ENCODE measurements around the gene TNIP1. TPM values are rescaled to one million over a fixed set of nuclear protein-coding genes. Genes with fewer than 3 reads are reported as not detected.

Gene TNIP1
- total and polyA plus RNA-seq, 7 experiments from 2014 or later = 28.9 to 234 (median 125) TPM

GRCh38 chr5:151014680-151015343 is 66.0 kb downstream of the TNIP1 start:
- Mint-ChIP-seq H3K4me1 (peaks cover 0 to 15% (median 9%) of the 10 kb centered on the region in 7 donors), H3K9me3 (no peaks in the 10 kb centered on the region), H3K27ac (no peak overlapping the region), H3K4me3 (no peak overlapping the region), H3K27me3 (peaks cover 2 to 21% (median 12%) of the 10 kb centered on the region in 5 donors), H3K36me3 (peaks cover 0 to 5% (median 3%) of the 10 kb centered on the region in 5 donors)
- CTCF ChIA-PET = no interaction called here
- no peak overlapping the region for H3K27ac ChIP-seq (ENCODE audit: low read depth, low read length)
- no peak overlapping the region for H3K4me3 ChIP-seq (ENCODE audit: low read length)
- no peaks in the 10 kb centered on the region for H3K4me1 ChIP-seq (ENCODE audit: control insufficient read depth in 2 of 2, insufficient read depth in 2 of 2, low read length in 2 of 2)
- H3K36me3 ChIP-seq (ENCODE audit: control insufficient read depth in 2 of 3, insufficient read depth in 3 of 3, low read length in 3 of 3) = no peaks in the 10 kb centered on the region
- intact Hi-C loops (cut with micrococcal nuclease) = no loop called here
- no peaks in the 10 kb centered on the region for H3K9me3 ChIP-seq (ENCODE audit: control insufficient read depth in 2 of 3, low read length in 3 of 3)
- no peak for ATAC-seq
- POLR2A ChIA-PET = no interaction called here
- DNase-seq = no peak
- no peaks in the 10 kb centered on the region for H3K27me3 ChIP-seq (ENCODE audit: control insufficient read depth in 2 of 2, insufficient read depth in 2 of 2, low read length in 2 of 2)

- Mint-ChIP-seq H3K27ac (no peak overlapping the region), H3K27me3 (peaks cover 0 to 21% (median 15%) of the 10 kb centered on the region in 5 donors), H3K4me3 (no peak overlapping the region), H3K36me3 (peaks cover 0 to 4% (median 3%) of the 10 kb centered on the region in 5 donors), H3K9me3 (peaks cover 0 to 2% (median 0%) of the 10 kb centered on the region in 11 donors), H3K4me1 (peaks cover 0 to 2% (median 0%) of the 10 kb centered on the region in 7 donors)
- H3K4me3 ChIP-seq (ENCODE audit: low read length) = no peak overlapping the region
- no peaks in the 10 kb centered on the region for H3K36me3 ChIP-seq (ENCODE audit: control insufficient read depth in 2 of 3, insufficient read depth in 3 of 3, low read length in 3 of 3)
- no peaks in the 10 kb centered on the region for H3K4me1 ChIP-seq (ENCODE audit: control insufficient read depth in 2 of 2, insufficient read depth in 2 of 2, low read length in 2 of 2)
- DNase-seq (no peak), ATAC-seq (no peak)
- CTCF ChIA-PET = no interaction called here
- no peaks in the 10 kb centered on the region for H3K9me3 ChIP-seq (ENCODE audit: control insufficient read depth in 2 of 3, low read length in 3 of 3)
- H3K27me3 ChIP-seq (ENCODE audit: control insufficient read depth in 2 of 2, insufficient read depth in 2 of 2, low read length in 2 of 2) = no peaks in the 10 kb centered on the region
- POLR2A ChIA-PET = no interaction called here
- no peak overlapping the region for H3K27ac ChIP-seq (ENCODE audit: low read depth, low read length)
- intact Hi-C loops (cut with micrococcal nuclease) = no loop called here
These were observed 68.0 kb downstream of the TNIP1 start for GRCh38 chr5:151012862-151013261.

- no peaks in the 10 kb centered on the region for H3K36me3 ChIP-seq (ENCODE audit: control insufficient read depth in 2 of 3, insufficient read depth in 3 of 3, low read length in 3 of 3)
- no peaks in the 10 kb centered on the region for H3K27me3 ChIP-seq (ENCODE audit: control insufficient read depth in 2 of 2, insufficient read depth in 2 of 2, low read length in 2 of 2)
- H3K27me3 Mint-ChIP-seq = peaks cover 0 to 14% (median 9%) of the 10 kb centered on the region in 5 donors
- ATAC-seq (no peak), DNase-seq (no peak)
- H3K4me3 Mint-ChIP-seq = no peak overlapping the region
- H3K4me1 ChIP-seq (ENCODE audit: control insufficient read depth in 2 of 2, insufficient read depth in 2 of 2, low read length in 2 of 2) = no peaks in the 10 kb centered on the region
- POLR2A ChIA-PET = no interaction called here
- H3K27ac Mint-ChIP-seq = peak overlapping the region in 1 of 9 donors; percentile 21
- H3K36me3 Mint-ChIP-seq = peaks cover 0 to 3% (median 0%) of the 10 kb centered on the region in 5 donors
- H3K4me1 Mint-ChIP-seq = no peaks in the 10 kb centered on the region
- intact Hi-C loops (cut with micrococcal nuclease) = no loop called here
- CTCF ChIA-PET = no interaction called here
- no peaks in the 10 kb centered on the region for H3K9me3 ChIP-seq (ENCODE audit: control insufficient read depth in 2 of 3, low read length in 3 of 3)
- H3K9me3 Mint-ChIP-seq = peaks cover 0 to 2% (median 0%) of the 10 kb centered on the region in 11 donors
- H3K27ac ChIP-seq (ENCODE audit: low read depth, low read length) = no peak overlapping the region
- no peak overlapping the region for H3K4me3 ChIP-seq (ENCODE audit: low read length)
These were observed 71.9 kb downstream of the TNIP1 start for GRCh38 chr5:151008906-151009305.

GRCh38 chr5:151008210-151008491 is 72.7 kb downstream of the TNIP1 start:
- H3K9me3 Mint-ChIP-seq = peaks cover 0 to 2% (median 0%) of the 10 kb centered on the region in 11 donors
- no peak for DNase-seq
- ChIA-PET CTCF (no interaction called here), POLR2A (no interaction called here)
- H3K27ac ChIP-seq (ENCODE audit: low read depth, low read length) = no peak overlapping the region
- peaks cover 0 to 14% (median 9%) of the 10 kb centered on the region in 5 donors for H3K27me3 Mint-ChIP-seq
- no peak overlapping the region for H3K4me3 Mint-ChIP-seq
- H3K27me3 ChIP-seq (ENCODE audit: control insufficient read depth in 2 of 2, insufficient read depth in 2 of 2, low read length in 2 of 2) = no peaks in the 10 kb centered on the region
- H3K4me1 ChIP-seq (ENCODE audit: control insufficient read depth in 2 of 2, insufficient read depth in 2 of 2, low read length in 2 of 2) = no peaks in the 10 kb centered on the region
- peaks cover 0 to 3% (median 0%) of the 10 kb centered on the region in 5 donors for H3K36me3 Mint-ChIP-seq
- ATAC-seq = no peak
- intact Hi-C loops (cut with micrococcal nuclease) = no loop called here
- H3K9me3 ChIP-seq (ENCODE audit: control insufficient read depth in 2 of 3, low read length in 3 of 3) = no peaks in the 10 kb centered on the region
- no peak overlapping the region for H3K27ac Mint-ChIP-seq
- no peaks in the 10 kb centered on the region for H3K36me3 ChIP-seq (ENCODE audit: control insufficient read depth in 2 of 3, insufficient read depth in 3 of 3, low read length in 3 of 3)
- no peak overlapping the region for H3K4me3 ChIP-seq (ENCODE audit: low read length)
- H3K4me1 Mint-ChIP-seq = peaks cover 0 to 4% (median 0%) of the 10 kb centered on the region in 7 donors

- intact Hi-C loops (cut with micrococcal nuclease) = no loop called here
- no peak overlapping the region for H3K4me3 ChIP-seq (ENCODE audit: low read length)
- no peak overlapping the region for H3K4me3 Mint-ChIP-seq
- peaks cover 0 to 3% (median 0%) of the 10 kb centered on the region in 5 donors for H3K36me3 Mint-ChIP-seq
- DNase-seq (no peak), ATAC-seq (no peak)
- ChIA-PET POLR2A (no interaction called here), CTCF (no interaction called here)
- peaks cover 0 to 4% (median 0%) of the 10 kb centered on the region in 7 donors for H3K4me1 Mint-ChIP-seq
- no peaks in the 10 kb centered on the region for H3K36me3 ChIP-seq (ENCODE audit: control insufficient read depth in 2 of 3, insufficient read depth in 3 of 3, low read length in 3 of 3)
- H3K9me3 Mint-ChIP-seq = peaks cover 0 to 2% (median 0%) of the 10 kb centered on the region in 11 donors
- no peaks in the 10 kb centered on the region for H3K4me1 ChIP-seq (ENCODE audit: control insufficient read depth in 2 of 2, insufficient read depth in 2 of 2, low read length in 2 of 2)
- no peak overlapping the region for H3K27ac Mint-ChIP-seq
- peaks cover 0 to 14% (median 9%) of the 10 kb centered on the region in 5 donors for H3K27me3 Mint-ChIP-seq
- no peaks in the 10 kb centered on the region for H3K27me3 ChIP-seq (ENCODE audit: control insufficient read depth in 2 of 2, insufficient read depth in 2 of 2, low read length in 2 of 2)
- H3K9me3 ChIP-seq (ENCODE audit: control insufficient read depth in 2 of 3, low read length in 3 of 3) = no peaks in the 10 kb centered on the region
- H3K27ac ChIP-seq (ENCODE audit: low read depth, low read length) = no peak overlapping the region
These were observed 73.2 kb downstream of the TNIP1 start for GRCh38 chr5:151007430-151008209.

GRCh38 chr5:151006704-151007334 is 74.0 kb downstream of the TNIP1 start:
- ATAC-seq = no peak

More at GRCh38 chr5:151006704-151007334, 74.0 kb downstream of the TNIP1 start:
- H3K27ac ChIP-seq (ENCODE audit: low read depth, low read length) = no peak overlapping the region
- Mint-ChIP-seq H3K4me3 (no peak overlapping the region), H3K27ac (no peak overlapping the region), H3K4me1 (peaks cover 0 to 4% (median 0%) of the 10 kb centered on the region in 7 donors), H3K36me3 (peaks cover 0 to 3% (median 0%) of the 10 kb centered on the region in 5 donors), H3K9me3 (peaks cover 0 to 2% (median 0%) of the 10 kb centered on the region in 11 donors), H3K27me3 (peaks cover 0 to 12% (median 9%) of the 10 kb centered on the region in 5 donors)
- H3K36me3 ChIP-seq (ENCODE audit: control insufficient read depth in 2 of 3, insufficient read depth in 3 of 3, low read length in 3 of 3) = no peaks in the 10 kb centered on the region
- ChIA-PET POLR2A (no interaction called here), CTCF (no interaction called here)
- no peaks in the 10 kb centered on the region for H3K27me3 ChIP-seq (ENCODE audit: control insufficient read depth in 2 of 2, insufficient read depth in 2 of 2, low read length in 2 of 2)
- intact Hi-C loops (cut with micrococcal nuclease) = no loop called here
- no peak for DNase-seq
- no peaks in the 10 kb centered on the region for H3K9me3 ChIP-seq (ENCODE audit: control insufficient read depth in 2 of 3, low read length in 3 of 3)
- H3K4me3 ChIP-seq (ENCODE audit: low read length) = no peak overlapping the region
- no peaks in the 10 kb centered on the region for H3K4me1 ChIP-seq (ENCODE audit: control insufficient read depth in 2 of 2, insufficient read depth in 2 of 2, low read length in 2 of 2)

All from naive thymus-derived CD4-positive, alpha-beta T cell (primary cell).